ENCODE data around the gene JAG2.

The JAG2 gene

GRCh38 chr14:105144026-105144665, 24.4 kb downstream of the JAG2 start:
- Histone ChIP-seq H3K36me3 (ENCODE audit: insufficient read depth, insufficient read length, low read length) (peaks cover 39% of the 10 kb centered on the region), H3K9me3 (ENCODE audit: insufficient read depth, low read length) (peaks cover 16% of the 10 kb centered on the region; the same call in 1 of the 2 replicates), H3K9ac (ENCODE audit: insufficient read length, low read depth) (no peak overlapping the region), H3K27me3 (ENCODE audit: insufficient read depth, insufficient read length) (no peaks in the 10 kb centered on the region), H3K4me1 (ENCODE audit: insufficient read depth, insufficient read length) (no peaks in the 10 kb centered on the region), H3K4me3 (ENCODE audit: insufficient read length, low read depth) (no peak overlapping the region)
- TF ChIP-seq SUZ12 (IDR thresholded peaks at IDR 0.05; ENCODE audit: extremely low read depth, insufficient read depth, insufficient read length) = no peak
- TF ChIP-seq YY1 (IDR thresholded peaks at IDR 0.05; ENCODE audit: insufficient read depth, insufficient read length) = no peak
- TF ChIP-seq ZNF274 (IDR thresholded peaks at IDR 0.05; ENCODE audit: low read depth, low read length) = no peak
- no peak for DNase-seq (ENCODE audit: low read depth, low spot score)

- peaks cover under 1% of the 10 kb centered on the region for H3K4me1 ChIP-seq (ENCODE audit: insufficient read depth, insufficient read length)
- no peaks in the 10 kb centered on the region for H3K27me3 ChIP-seq (ENCODE audit: insufficient read depth, insufficient read length)
- H3K9me3 ChIP-seq (ENCODE audit: insufficient read depth, low read length) = peaks cover 17% of the 10 kb centered on the region; the same call in 1 of the 2 replicates
- H3K9ac ChIP-seq (ENCODE audit: insufficient read length, low read depth) = no peak overlapping the region
- no peak overlapping the region for H3K4me3 ChIP-seq (ENCODE audit: insufficient read length, low read depth)
- DNase-seq (ENCODE audit: low read depth, low spot score) = no peak
- H3K36me3 ChIP-seq (ENCODE audit: insufficient read depth, insufficient read length, low read length) = peaks cover 39% of the 10 kb centered on the region
- TF ChIP-seq SUZ12 (IDR thresholded peaks at IDR 0.05; ENCODE audit: extremely low read depth, insufficient read depth, insufficient read length) (no peak), ZNF274 (IDR thresholded peaks at IDR 0.05; ENCODE audit: low read depth, low read length) (no peak), YY1 (IDR thresholded peaks at IDR 0.05; ENCODE audit: insufficient read depth, insufficient read length) (no peak)
Observed at GRCh38 chr14:105143451-105144025, 25.0 kb downstream of the JAG2 start.

GRCh38 chr14:105142651-105143450, 25.7 kb downstream of the JAG2 start:
- Histone ChIP-seq H3K36me3 (ENCODE audit: insufficient read depth, insufficient read length, low read length) (peaks cover 36% of the 10 kb centered on the region), H3K27me3 (ENCODE audit: insufficient read depth, insufficient read length) (no peaks in the 10 kb centered on the region)
- no peak for TF ChIP-seq SUZ12 (IDR thresholded peaks at IDR 0.05; ENCODE audit: extremely low read depth, insufficient read depth, insufficient read length)
- no peak for TF ChIP-seq YY1 (IDR thresholded peaks at IDR 0.05; ENCODE audit: insufficient read depth, insufficient read length)
- no peak for TF ChIP-seq ZNF274 (IDR thresholded peaks at IDR 0.05; ENCODE audit: low read depth, low read length)

GRCh38 chr14:105141486-105142281, 26.9 kb downstream of the JAG2 start:
- peaks cover 17% of the 10 kb centered on the region; the same call in 1 of the 2 replicates for H3K9me3 ChIP-seq (ENCODE audit: insufficient read depth, low read length)
- no peak for TF ChIP-seq ZNF274 (IDR thresholded peaks at IDR 0.05; ENCODE audit: low read depth, low read length)
- TF ChIP-seq YY1 (IDR thresholded peaks at IDR 0.05; ENCODE audit: insufficient read depth, insufficient read length) = no peak
- no peak for TF ChIP-seq SUZ12 (IDR thresholded peaks at IDR 0.05; ENCODE audit: extremely low read depth, insufficient read depth, insufficient read length)
- H3K36me3 ChIP-seq (ENCODE audit: insufficient read depth, insufficient read length, low read length) = peaks cover 30% of the 10 kb centered on the region
- no peak for DNase-seq (ENCODE audit: low read depth, low spot score)
- no peaks in the 10 kb centered on the region for H3K27me3 ChIP-seq (ENCODE audit: insufficient read depth, insufficient read length)
- no peak overlapping the region for H3K4me3 ChIP-seq (ENCODE audit: insufficient read length, low read depth)
- H3K4me1 ChIP-seq (ENCODE audit: insufficient read depth, insufficient read length) = peaks cover 7% of the 10 kb centered on the region
- H3K9ac ChIP-seq (ENCODE audit: insufficient read length, low read depth) = no peak overlapping the region

More at GRCh38 chr14:105142651-105143450, 25.7 kb downstream of the JAG2 start:
- Histone ChIP-seq H3K9ac (ENCODE audit: insufficient read length, low read depth) (no peak overlapping the region), H3K4me3 (ENCODE audit: insufficient read length, low read depth) (no peak overlapping the region), H3K9me3 (ENCODE audit: insufficient read depth, low read length) (peaks cover 17% of the 10 kb centered on the region; the same call in 1 of the 2 replicates), H3K4me1 (ENCODE audit: insufficient read depth, insufficient read length) (peaks cover 4% of the 10 kb centered on the region)
- DNase-seq (ENCODE audit: low read depth, low spot score) = no peak

- H3K9ac ChIP-seq (ENCODE audit: insufficient read length, low read depth) = no peak overlapping the region
- peaks cover 17% of the 10 kb centered on the region; the same call in 1 of the 2 replicates for H3K9me3 ChIP-seq (ENCODE audit: insufficient read depth, low read length)
- H3K4me3 ChIP-seq (ENCODE audit: insufficient read length, low read depth) = no peak overlapping the region
- TF ChIP-seq SUZ12 (IDR thresholded peaks at IDR 0.05; ENCODE audit: extremely low read depth, insufficient read depth, insufficient read length) = no peak
- no peak for TF ChIP-seq ZNF274 (IDR thresholded peaks at IDR 0.05; ENCODE audit: low read depth, low read length)
- no peak for TF ChIP-seq YY1 (IDR thresholded peaks at IDR 0.05; ENCODE audit: insufficient read depth, insufficient read length)
- H3K27me3 ChIP-seq (ENCODE audit: insufficient read depth, insufficient read length) = no peaks in the 10 kb centered on the region
- peaks cover 23% of the 10 kb centered on the region for H3K36me3 ChIP-seq (ENCODE audit: insufficient read depth, insufficient read length, low read length)
- peaks cover 7% of the 10 kb centered on the region for H3K4me1 ChIP-seq (ENCODE audit: insufficient read depth, insufficient read length)
- DNase-seq (ENCODE audit: low read depth, low spot score) = no peak
Observed at GRCh38 chr14:105141026-105141425, 27.6 kb downstream of the JAG2 start.

GRCh38 chr14:105140581-105140980, 28.0 kb downstream of the JAG2 start:
- Histone ChIP-seq H3K9ac (ENCODE audit: insufficient read length, low read depth) (no peak overlapping the region), H3K4me1 (ENCODE audit: insufficient read depth, insufficient read length) (peaks cover 7% of the 10 kb centered on the region), H3K36me3 (ENCODE audit: insufficient read depth, insufficient read length, low read length) (peaks cover 20% of the 10 kb centered on the region), H3K9me3 (ENCODE audit: insufficient read depth, low read length) (peaks cover 17% of the 10 kb centered on the region; the same call in 1 of the 2 replicates), H3K27me3 (ENCODE audit: insufficient read depth, insufficient read length) (no peaks in the 10 kb centered on the region), H3K4me3 (ENCODE audit: insufficient read length, low read depth) (no peak overlapping the region)
- DNase-seq (ENCODE audit: low read depth, low spot score) = no peak
- TF ChIP-seq ZNF274 (IDR thresholded peaks at IDR 0.05; ENCODE audit: low read depth, low read length) (no peak), YY1 (IDR thresholded peaks at IDR 0.05; ENCODE audit: insufficient read depth, insufficient read length) (no peak), SUZ12 (IDR thresholded peaks at IDR 0.05; ENCODE audit: extremely low read depth, insufficient read depth, insufficient read length) (no peak)
